Small intestine (tissue), 7 donors: Measurements from ENCODE around the gene UBE2M. TPM values are rescaled to one million over a fixed set of nuclear protein-coding genes. Genes with fewer than 3 reads are reported as not detected.

Source experiments
- DNase-seq, 2 donors: peaks; one replicate each; pipeline versions ENCODE4 v3.0.0 to v3.0.0-alpha.2; 2013
- FAIRE-seq: peaks from 2 replicates; lab custom pipeline; 2012; peaks lifted over from hg19 to GRCh38; lab: Jason Lieb, UNC
- H3K27ac ChIP-seq, 3 donors: one replicate each; pipeline ENCODE4 v1.5.1; 2013; ENCODE audit warnings: low read length in 2 of 3, mild to moderate bottlenecking in 2 of 3, control low read depth in 1 of 3, inconsistent platforms in 1 of 3, low read depth in 1 of 3, moderate library complexity in 1 of 3
- H3K27me3 ChIP-seq, 3 donors: one replicate each; pipeline ENCODE4 v1.6.1; 2013; ENCODE audit warnings: low read length in 3 of 3, inconsistent platforms in 1 of 3; ENCODE audit not compliant: control insufficient read depth in 3 of 3, insufficient read depth in 3 of 3
- H3K36me3 ChIP-seq, 3 donors: one replicate each; pipeline ENCODE4 v1.6.1; 2013; ENCODE audit warnings: low read length in 3 of 3, inconsistent platforms in 1 of 3, low read depth in 1 of 3, mild to moderate bottlenecking in 1 of 3, moderate library complexity in 1 of 3; ENCODE audit not compliant: control insufficient read depth in 3 of 3, insufficient read depth in 2 of 3
- H3K4me1 ChIP-seq, 3 donors: one replicate each; pipeline ENCODE4 v1.6.1; 2013; ENCODE audit warnings: low read length in 2 of 3, inconsistent platforms in 1 of 3, low read depth in 1 of 3, mild to moderate bottlenecking in 1 of 3, moderate library complexity in 1 of 3; ENCODE audit not compliant: control insufficient read depth in 3 of 3, insufficient read depth in 2 of 3
- H3K4me3 ChIP-seq, 3 donors: one replicate each; pipeline ENCODE4 v1.5.1; 2013; ENCODE audit warnings: low read length in 3 of 3, control low read depth in 1 of 3, inconsistent platforms in 1 of 3, low read depth in 1 of 3, mild to moderate bottlenecking in 1 of 3, moderate library complexity in 1 of 3
- H3K9me3 ChIP-seq, 2 donors: one replicate each; pipeline ENCODE4 v1.6.1; 2013; ENCODE audit warnings: low read depth in 1 of 2, low read length in 1 of 2; ENCODE audit not compliant: control insufficient read depth in 2 of 2, insufficient read depth in 1 of 2
- WGBS, 3 donors: extraction: QIAGEN DNeasy Blood & Tissue Kit; methylation state at CpG; one replicate each; pipeline ENCODE4 v1.1.7; 2013; 5-methylcytosine and 5-hydroxymethylcytosine counted together
- polyA plus RNA-seq, 4 donors: library from polyadenylated mRNA; stranded (reverse) in 3 of 4; unstranded in 1 of 4; fragments of 200-250 nt in 3 of 4; fragments of 120-200 nt in 1 of 4; gene quantifications; one replicate each; pipeline versions ENCODE4 v1.2.1 to v1.2.3, GENCODE V29; 2013
- donor health status: healthy with polysubstance abuse.
- donor health status: control.
- donor health status: control.
- donor health status: Bipolar disorder and iron deficiency.
- donor health status: healthy.

Gene UBE2M
- polyA plus RNA-seq, 4 donors = 42.7 to 53.4 (median 48.9) TPM

DNA sequence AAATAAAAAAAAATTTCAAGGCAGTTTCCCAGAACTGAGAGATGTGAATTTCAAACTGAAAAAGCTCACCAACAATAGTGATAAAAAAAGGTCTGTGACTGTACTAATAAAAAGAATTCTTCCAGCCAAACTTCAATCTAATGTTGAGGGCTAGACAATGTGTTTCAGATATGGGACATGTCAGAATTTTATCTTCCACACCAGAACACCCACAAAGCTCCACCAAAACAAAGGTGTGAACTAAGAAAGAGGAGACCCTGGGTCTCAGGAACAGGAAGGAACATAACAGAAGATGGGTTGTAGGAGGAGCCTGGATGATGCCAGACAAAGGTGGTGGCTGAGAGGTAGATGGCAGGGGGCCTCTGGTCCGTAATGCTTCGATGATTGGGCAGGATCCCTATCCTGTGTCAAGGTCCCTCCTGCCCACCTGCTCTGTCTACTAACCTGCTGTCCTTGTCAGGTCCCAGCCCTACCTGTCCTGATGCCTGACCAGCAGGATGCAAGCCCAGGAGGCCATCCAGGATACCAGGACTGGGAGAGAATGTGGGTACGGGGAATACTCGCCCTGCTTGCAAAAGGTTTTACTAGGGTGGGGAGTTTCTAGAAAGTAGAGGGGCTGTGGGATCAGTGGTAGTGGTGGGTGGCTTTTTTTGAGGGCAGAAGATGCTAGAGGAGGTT lies 10.2 kb upstream of the UBE2M start:
- 95 to 99% (median 95%) methylated on average over 4 of the region's 4 CpGs for WGBS, 3 donors

DNA sequence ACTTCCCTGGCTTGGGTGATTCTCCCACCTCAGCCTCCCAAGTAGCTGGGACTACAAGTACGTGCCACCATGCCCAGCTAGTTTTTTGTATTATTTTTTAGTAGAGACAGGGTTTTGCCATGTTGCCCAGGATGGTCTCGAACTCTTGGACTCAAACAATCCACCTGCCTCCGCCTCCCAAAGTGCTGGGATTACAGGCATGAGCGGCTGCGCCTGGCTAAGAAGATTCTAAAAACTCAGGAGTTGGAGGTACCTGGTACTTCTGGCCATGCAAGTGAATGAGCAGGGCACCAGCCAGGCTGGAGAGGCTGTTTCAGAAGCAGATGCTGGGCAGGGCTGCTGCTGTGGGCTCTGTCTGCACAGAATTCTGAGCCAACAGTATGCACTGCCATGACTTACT lies 8.6 kb upstream of the UBE2M start:
- no peak for DNase-seq

More for the DNA sequence above, 10.2 kb upstream of the UBE2M start:
- Histone ChIP-seq H3K4me1 (peaks cover 0 to 9% (median 5%) of the 10 kb centered on the region in 3 donors), H3K4me3 (no peak overlapping the region), H3K9me3 (no peaks in the 10 kb centered on the region), H3K27ac (no peak overlapping the region), H3K27me3 (peaks cover 0 to 2% (median 0%) of the 10 kb centered on the region in 3 donors), H3K36me3 (peaks cover 0 to 45% (median 3%) of the 10 kb centered on the region in 3 donors)
- DNase-seq = no peak
- FAIRE-seq = no peak

DNA sequence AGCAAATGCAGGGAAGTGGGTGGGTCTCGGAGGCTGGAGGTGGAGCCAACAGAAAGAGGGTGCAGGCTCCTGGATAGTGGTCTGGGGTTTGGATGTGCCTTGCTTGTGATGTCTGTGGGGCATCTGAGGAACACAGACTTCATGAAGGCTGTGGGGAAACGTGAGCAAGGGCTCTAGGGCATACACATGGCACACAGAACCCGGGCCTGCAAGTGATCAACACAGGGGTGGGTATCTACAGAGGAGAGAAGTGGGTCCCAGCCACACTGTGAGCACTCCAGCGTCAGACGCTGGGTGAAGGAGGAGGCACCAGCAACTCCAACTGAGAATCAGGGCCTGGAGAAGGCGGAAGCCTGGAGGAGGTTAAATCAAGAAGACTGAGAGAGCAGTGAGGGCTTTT lies 5.4 kb upstream of the UBE2M start:
- H3K9me3 ChIP-seq = no peaks in the 10 kb centered on the region
- DNase-seq (no peak), FAIRE-seq (no peak)
- peaks cover 0 to 24% (median 8%) of the 10 kb centered on the region in 3 donors for H3K4me1 ChIP-seq
- H3K36me3 ChIP-seq = peaks cover 0 to 16% (median 3%) of the 10 kb centered on the region in 3 donors
- H3K27me3 ChIP-seq = peaks cover 0 to 18% (median 0%) of the 10 kb centered on the region in 3 donors
- no peak overlapping the region for H3K4me3 ChIP-seq
- H3K27ac ChIP-seq = no peak overlapping the region
- WGBS, 3 donors = 60 to 80% (median 70%) methylated on average over 6 of the region's 6 CpGs

More for the DNA sequence above, 8.6 kb upstream of the UBE2M start:
- no peak overlapping the region for H3K4me3 ChIP-seq
- H3K27me3 ChIP-seq = peaks cover 0 to 10% (median 0%) of the 10 kb centered on the region in 3 donors
- H3K9me3 ChIP-seq = no peaks in the 10 kb centered on the region
- no peak overlapping the region for H3K27ac ChIP-seq
- peaks cover 1 to 6% (median 6%) of the 10 kb centered on the region in 3 donors for H3K4me1 ChIP-seq
- no peak for FAIRE-seq
- H3K36me3 ChIP-seq = peaks cover 0 to 45% (median 3%) of the 10 kb centered on the region in 3 donors
- 95 to 97% (median 96%) methylated on average over 5 of the region's 5 CpGs for WGBS, 3 donors

DNA sequence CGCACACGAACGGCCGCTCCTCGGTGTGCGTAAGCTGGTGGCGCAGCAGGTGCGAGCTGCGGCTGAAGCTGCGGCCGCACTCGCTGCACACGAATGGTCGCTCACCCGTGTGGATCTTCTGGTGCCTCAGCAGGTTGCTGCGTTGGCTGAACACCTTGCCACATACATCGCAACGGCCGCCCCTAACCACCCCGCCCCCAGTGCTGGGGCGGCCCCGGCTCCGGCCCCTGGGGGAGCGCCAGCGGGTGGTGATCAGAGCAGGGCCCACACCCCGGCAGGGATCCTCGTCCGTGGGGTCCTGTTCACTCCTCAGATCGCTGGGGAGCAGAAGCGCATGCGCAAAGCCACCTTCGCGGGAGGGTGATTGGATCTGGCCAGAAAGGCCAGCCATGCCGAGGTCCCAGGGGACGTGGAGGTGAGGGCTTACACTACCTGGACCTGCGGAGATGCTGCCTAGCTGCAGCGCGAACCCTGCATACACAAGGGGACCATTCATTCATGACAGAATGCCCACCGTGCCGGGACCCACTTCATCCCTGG lies 4.7 kb upstream of the UBE2M start:
- H3K4me3 ChIP-seq = peak overlapping the region in 2 of 3 donors; percentile 30 to 38
- peaks cover 0 to 12% (median 3%) of the 10 kb centered on the region in 3 donors for H3K36me3 ChIP-seq
- no peaks in the 10 kb centered on the region for H3K9me3 ChIP-seq
- H3K27ac ChIP-seq = peak overlapping the region in 1 of 3 donors; percentile 69
- 2 to 5% (median 4%) methylated on average over 40 of the region's 40 CpGs for WGBS, 3 donors
- peaks cover 0 to 18% (median 0%) of the 10 kb centered on the region in 3 donors for H3K27me3 ChIP-seq
- H3K4me1 ChIP-seq = peaks cover 0 to 24% (median 8%) of the 10 kb centered on the region in 3 donors
- no peak for FAIRE-seq
- DNase-seq = peak; percentile 30 to 69

DNA sequence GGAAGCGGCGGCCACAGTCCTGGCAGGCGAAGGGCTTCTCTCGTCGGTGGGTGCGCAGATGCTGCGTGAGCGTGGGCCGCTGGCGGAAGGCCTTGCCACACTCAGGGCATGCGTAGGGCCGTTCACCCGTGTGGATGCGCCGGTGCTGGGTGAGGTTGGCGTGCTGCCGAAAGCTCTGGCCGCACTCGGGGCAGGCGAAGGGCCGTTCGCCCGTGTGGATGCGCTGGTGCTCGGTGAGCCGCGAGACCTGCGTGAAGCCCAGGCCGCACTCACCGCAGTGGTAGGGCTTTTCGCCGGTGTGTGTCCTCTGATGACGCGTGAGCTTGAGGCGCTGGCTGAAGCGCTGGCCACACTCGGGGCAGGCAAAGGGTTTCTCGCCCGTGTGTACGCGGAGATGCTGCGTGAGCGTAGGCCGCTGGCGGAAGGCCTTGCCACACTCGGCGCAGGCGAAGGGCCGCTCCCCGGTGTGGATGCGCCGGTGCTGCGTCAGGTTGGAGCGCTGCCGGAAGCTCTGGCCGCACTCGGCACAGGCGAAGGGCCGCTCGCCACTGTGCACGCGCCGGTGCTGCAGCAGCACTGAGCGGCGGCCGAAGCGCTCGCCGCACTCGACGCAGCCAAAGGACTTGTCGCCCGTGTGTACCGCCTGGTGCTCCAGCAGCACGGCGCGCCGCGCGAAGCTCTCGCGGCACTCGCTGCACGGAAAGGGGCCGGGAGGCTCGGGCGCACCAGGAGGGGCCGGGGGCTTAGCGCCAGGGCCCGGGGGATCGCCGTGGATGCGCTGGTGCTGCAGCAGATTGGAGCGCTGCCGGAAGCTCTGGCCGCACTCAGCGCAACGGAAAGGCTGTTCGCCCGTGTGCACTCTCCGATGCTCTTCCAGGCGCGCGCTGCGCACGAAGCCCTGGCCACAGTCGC lies 4.0 kb upstream of the UBE2M start:
- Histone ChIP-seq H3K27ac (peak overlapping the region in 2 of 3 donors; percentile 15 to 69), H3K36me3 (peaks cover 0 to 10% (median under 1%) of the 10 kb centered on the region in 3 donors), H3K4me1 (peaks cover 0 to 24% (median 8%) of the 10 kb centered on the region in 3 donors), H3K27me3 (peaks cover 0 to 18% (median 0%) of the 10 kb centered on the region in 3 donors), H3K9me3 (no peaks in the 10 kb centered on the region), H3K4me3 (peak overlapping the region; percentile 14 to 38 (median 33))
- WGBS, 3 donors = 5 to 7% (median 6%) methylated on average over 88 to 107 of the region's 107 CpGs
- DNase-seq (peak; percentile 39 to 69), FAIRE-seq (no peak)

DNA sequence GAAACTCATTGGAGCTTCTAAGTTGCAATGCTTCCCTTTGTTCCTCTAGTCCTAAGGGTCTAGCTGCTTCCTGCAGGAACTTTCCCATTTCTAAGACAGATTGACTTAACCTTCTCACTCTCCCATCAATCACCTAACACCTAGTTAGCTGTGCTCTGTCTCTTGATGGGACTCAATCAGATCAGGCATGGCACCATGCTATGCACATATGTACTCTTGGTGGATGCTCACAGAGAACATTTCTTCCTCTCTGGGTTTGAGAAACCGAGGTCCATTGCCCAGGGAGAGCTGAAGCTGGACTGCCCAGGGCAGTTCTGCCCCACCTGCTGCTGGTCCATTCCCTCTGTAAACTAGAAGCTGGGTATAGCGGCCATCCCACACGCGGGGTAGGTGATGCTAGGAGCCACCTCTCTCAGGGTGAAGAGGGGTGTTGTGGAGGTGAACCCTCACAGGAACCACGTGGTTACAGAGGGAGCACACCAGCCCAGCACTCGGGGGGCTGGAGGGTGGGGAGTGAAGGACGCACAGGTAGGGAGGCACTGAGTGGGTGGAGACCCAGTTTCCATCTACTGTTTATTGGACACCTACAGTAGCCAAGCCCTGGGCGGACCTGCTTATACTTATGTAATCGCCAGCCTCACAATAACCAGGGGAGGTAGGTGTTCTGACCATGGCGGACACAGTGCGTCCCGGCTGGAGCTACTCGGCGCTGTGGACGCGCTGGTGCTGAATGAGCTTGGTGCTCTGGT lies 3.1 kb upstream of the UBE2M start:
- Histone ChIP-seq H3K36me3 (peaks cover 0 to 10% (median 0%) of the 10 kb centered on the region in 3 donors), H3K4me1 (peaks cover 0 to 31% (median 8%) of the 10 kb centered on the region in 3 donors), H3K27ac (no peak overlapping the region), H3K9me3 (no peaks in the 10 kb centered on the region), H3K27me3 (peaks cover 0 to 18% (median 0%) of the 10 kb centered on the region in 3 donors), H3K4me3 (peak overlapping the region in 2 of 3 donors; percentile 33 to 38)
- FAIRE-seq (no peak), DNase-seq (no peak)
- WGBS, 3 donors = 44 to 56% (median 47%) methylated on average over 16 of the region's 16 CpGs

DNA sequence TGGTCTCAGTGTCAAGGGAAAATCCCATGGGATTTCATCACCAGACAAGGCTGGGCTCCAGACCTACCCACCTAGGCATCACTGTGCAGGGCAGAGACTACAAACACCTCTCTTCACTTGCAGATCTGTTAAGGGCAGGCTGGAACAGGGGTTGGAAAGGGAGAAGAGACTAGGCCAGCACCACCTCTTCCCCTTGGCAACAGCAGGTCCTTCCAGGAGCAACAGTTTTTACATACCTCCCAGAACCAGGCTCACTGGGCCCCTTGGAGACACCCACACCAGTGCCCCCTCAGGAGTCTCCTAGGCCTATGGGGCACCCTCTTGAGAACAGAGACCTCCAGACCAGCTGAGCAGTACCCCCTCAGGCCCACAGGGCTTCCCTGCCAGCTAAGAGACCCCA lies 2.5 kb upstream of the UBE2M start:
- Histone ChIP-seq H3K27ac (no peak overlapping the region), H3K36me3 (peaks cover 0 to 15% (median 4%) of the 10 kb centered on the region in 3 donors), H3K27me3 (peaks cover 0 to 18% (median 0%) of the 10 kb centered on the region in 3 donors), H3K9me3 (no peaks in the 10 kb centered on the region), H3K4me3 (no peak overlapping the region), H3K4me1 (peaks cover 0 to 37% (median 8%) of the 10 kb centered on the region in 3 donors)
- FAIRE-seq (no peak), DNase-seq (no peak)
